Keratinocyte (primary cell): Measurements from ENCODE around the gene STBD1. TPM values are rescaled to one million over a fixed set of nuclear protein-coding genes. Genes with fewer than 3 reads are reported as not detected.

Experiments
- DNase-seq: peaks from one replicate; pipeline ENCODE4 v3.0.0-alpha.2; 2011; ENCODE audit warnings: low read depth, missing footprints, low spot score
- FAIRE-seq: peaks from 2 replicates; lab custom pipeline; 2011; peaks lifted over from hg19 to GRCh38; lab: Jason Lieb, UNC
- H2AFZ ChIP-seq: 2 replicates; pipeline ENCODE4 v1.6.0; 2012; ENCODE audit warnings: low read length, control low read depth, inconsistent platforms; ENCODE audit not compliant: control insufficient read depth
- H3K27ac ChIP-seq: 2 replicates; pipeline ENCODE4 v1.5.1; 2011; ENCODE audit warnings: low read length; ENCODE audit not compliant: control insufficient read depth, insufficient read depth
- H3K27me3 ChIP-seq: 3 replicates; pipeline ENCODE4 v1.6.0; 2011; ENCODE audit warnings: low read length; ENCODE audit not compliant: control insufficient read depth, insufficient read depth; ENCODE audit errors: extremely low read depth
- H3K36me3 ChIP-seq, 2 experiments: 2 replicates in 1 of 2; 3 replicates in 1 of 2; pipeline ENCODE4 v1.5.1; 2011; ENCODE audit warnings: low read length in 2 of 2, mild to moderate bottlenecking in 1 of 2; ENCODE audit not compliant: control insufficient read depth in 2 of 2, insufficient read depth in 2 of 2; ENCODE audit errors: extremely low read depth in 1 of 2
- H3K4me1 ChIP-seq: 3 replicates; pipeline ENCODE4 v1.5.1; 2011; ENCODE audit warnings: low read length; ENCODE audit not compliant: control insufficient read depth, insufficient read depth; ENCODE audit errors: extremely low read depth
- H3K4me2 ChIP-seq: 3 replicates; pipeline ENCODE4 v1.6.0; 2011; ENCODE audit warnings: low read depth, low read length; ENCODE audit not compliant: control insufficient read depth, insufficient read depth; ENCODE audit errors: extremely low read depth
- H3K4me3 ChIP-seq, 3 experiments: fragments of 200-600 bp in 1 of 3; sonication (generic) in 1 of 3; 2 replicates in 2 of 3; 3 replicates in 1 of 3; pipeline ENCODE4 v1.5.1; 2011 to 2016; ENCODE audit warnings: low read length in 3 of 3, mild to moderate bottlenecking in 3 of 3, control low read depth in 2 of 3, inconsistent platforms in 1 of 3, low read depth in 1 of 3, mixed read lengths in 1 of 3, mixed run types in 1 of 3, moderate library complexity in 1 of 3; ENCODE audit not compliant: control insufficient read depth in 2 of 3, insufficient read depth in 2 of 3; ENCODE audit errors: extremely low read depth in 1 of 3
- H3K79me2 ChIP-seq: 2 replicates; pipeline ENCODE4 v1.6.0; 2012; ENCODE audit warnings: low read length; ENCODE audit not compliant: control insufficient read depth, insufficient read depth
- H3K9ac ChIP-seq: 3 replicates; pipeline ENCODE4 v1.6.0; 2011; ENCODE audit warnings: low read length; ENCODE audit not compliant: control insufficient read depth, insufficient read depth; ENCODE audit errors: extremely low read depth
- H3K9me1 ChIP-seq: 3 replicates; pipeline ENCODE4 v1.6.0; 2011; ENCODE audit warnings: low read length; ENCODE audit not compliant: control insufficient read depth, insufficient read depth; ENCODE audit errors: extremely low read depth
- H3K9me3 ChIP-seq: 2 replicates; pipeline ENCODE4 v1.5.1; 2012; ENCODE audit warnings: low read depth, low read length; ENCODE audit not compliant: control insufficient read depth
- H4K20me1 ChIP-seq: 3 replicates; pipeline ENCODE4 v1.6.0; 2011; ENCODE audit warnings: low read length; ENCODE audit not compliant: control insufficient read depth, insufficient read depth; ENCODE audit errors: extremely low read depth
- CTCF ChIP-seq, 3 experiments: IDR thresholded peaks in 1 of 3; conservative IDR thresholded peaks in 1 of 3; optimal IDR thresholded peaks in 1 of 3; 2 replicates in 2 of 3; 3 replicates in 1 of 3; pipeline versions ENCODE3 to v1.5.1; 2011; ENCODE audit warnings: low read length in 3 of 3, mild to moderate bottlenecking in 3 of 3, moderate library complexity in 2 of 3, control low read depth in 1 of 3, inconsistent platforms in 1 of 3; ENCODE audit not compliant: insufficient read depth in 2 of 3; ENCODE audit errors: extremely low read depth in 1 of 3
- EZH2 ChIP-seq: IDR thresholded peaks from one replicate; pipeline ENCODE4 v1.6.1; 2012; ENCODE audit warnings: inconsistent platforms, mild to moderate bottlenecking, low read length, moderate library complexity
- dilution Hi-C: fragments of 300-500 bp; cut with MboI; formaldehyde crosslinking; loops from one replicate; pipeline ENCODE4 v1.7.0; 2020; ENCODE audit warnings: low sequenced_read_pairs; ENCODE audit not compliant: extremely low pct_ligation_motif_present
- polyA plus RNA-seq, 5 experiments: library from polyadenylated mRNA; depleted of rRNA in 3 of 5; stranded (reverse) in 3 of 5; stranded (forward) in 1 of 5; unstranded in 1 of 5; fragments of >200 nt; gene quantifications; 1 replicate in 1 of 5; 2 replicates in 3 of 5; 3 replicates in 1 of 5; pipeline versions ENCODE4 v1.2.1 to v1.2.3, GENCODE V29; 2011 to 2012; ENCODE audit warnings: missing spikeins in 2 of 5, low read depth in 1 of 5, low replicate concordance in 1 of 5

STBD1 gene
- polyA plus RNA-seq, 1 donor (not counting 4 experiments of a cell fraction or from before 2014, with no cell fraction given), result 0.41 TPM

GRCh38 chr4:76275486-76276124 lies 30.9 kb upstream of the STBD1 start:
- dilution Hi-C loops, result no loop called here
- H3K4me2 ChIP-seq, result no peak overlapping the region

GRCh38 chr4:76276813-76277212 lies 29.7 kb upstream of the STBD1 start:
- Histone ChIP-seq H3K4me2 (no peak overlapping the region), H3K79me2 (no peaks in the 10 kb centered on the region), H3K9me1 (no peaks in the 10 kb centered on the region), H3K9ac (no peak overlapping the region), H3K27me3 (no peaks in the 10 kb centered on the region), H3K4me3 (no peak overlapping the region), H3K4me1 (no peaks in the 10 kb centered on the region), H3K27ac (no peak overlapping the region), H3K9me3 (no peaks in the 10 kb centered on the region), H2AFZ (no peak overlapping the region), H4K20me1 (no peaks in the 10 kb centered on the region), H3K36me3 (no peaks in the 10 kb centered on the region)
- TF ChIP-seq EZH2 (no peak), CTCF (optimal IDR thresholded peaks at IDR 0.05 in 1 of 3, IDR thresholded peaks at IDR 0.05 in 1 of 3, conservative IDR thresholded peaks at IDR 0.05 in 1 of 3; ENCODE audit: extremely low read depth in 1 of 3, insufficient read depth in 2 of 3, low read length in 3 of 3) (no peak)
- dilution Hi-C loops, result no loop called here
- FAIRE-seq (no peak), DNase-seq (no peak)

More at GRCh38 chr4:76275486-76276124, 30.9 kb upstream of the STBD1 start:
- no peak for FAIRE-seq
- Histone ChIP-seq H3K4me1 (no peaks in the 10 kb centered on the region), H3K27ac (no peak overlapping the region), H3K79me2 (no peaks in the 10 kb centered on the region), H3K9ac (no peak overlapping the region), H3K36me3 (no peaks in the 10 kb centered on the region), H3K9me1 (no peaks in the 10 kb centered on the region), H3K4me3 (no peak overlapping the region), H2AFZ (no peak overlapping the region), H3K9me3 (no peaks in the 10 kb centered on the region), H3K27me3 (peaks cover 4% of the 10 kb centered on the region), H4K20me1 (no peaks in the 10 kb centered on the region)
- TF ChIP-seq CTCF (optimal IDR thresholded peaks at IDR 0.05 in 1 of 3, IDR thresholded peaks at IDR 0.05 in 1 of 3, conservative IDR thresholded peaks at IDR 0.05 in 1 of 3; ENCODE audit: extremely low read depth in 1 of 3, insufficient read depth in 2 of 3, low read length in 3 of 3), result no peak
- TF ChIP-seq EZH2, result no peak
- DNase-seq, result no peak
